ENCODE measurements around the gene EPB41L1.

Gene EPB41L1

GRCh38 chr20:36155991-36156390 lies 1.5 kb downstream of the EPB41L1 start:
- H3K27me3 ChIP-seq (ENCODE audit: insufficient read depth, poor library complexity, severe bottlenecking): peaks cover 35% of the 10 kb centered on the region
- H3K4me3 ChIP-seq (replicated peaks; ENCODE audit: insufficient read depth, low read length): no peak overlapping the region
- DNase-seq (ENCODE audit: low read depth in 1 of 2, low spot score in 1 of 2): no peak
- TF ChIP-seq, protein P1, sequence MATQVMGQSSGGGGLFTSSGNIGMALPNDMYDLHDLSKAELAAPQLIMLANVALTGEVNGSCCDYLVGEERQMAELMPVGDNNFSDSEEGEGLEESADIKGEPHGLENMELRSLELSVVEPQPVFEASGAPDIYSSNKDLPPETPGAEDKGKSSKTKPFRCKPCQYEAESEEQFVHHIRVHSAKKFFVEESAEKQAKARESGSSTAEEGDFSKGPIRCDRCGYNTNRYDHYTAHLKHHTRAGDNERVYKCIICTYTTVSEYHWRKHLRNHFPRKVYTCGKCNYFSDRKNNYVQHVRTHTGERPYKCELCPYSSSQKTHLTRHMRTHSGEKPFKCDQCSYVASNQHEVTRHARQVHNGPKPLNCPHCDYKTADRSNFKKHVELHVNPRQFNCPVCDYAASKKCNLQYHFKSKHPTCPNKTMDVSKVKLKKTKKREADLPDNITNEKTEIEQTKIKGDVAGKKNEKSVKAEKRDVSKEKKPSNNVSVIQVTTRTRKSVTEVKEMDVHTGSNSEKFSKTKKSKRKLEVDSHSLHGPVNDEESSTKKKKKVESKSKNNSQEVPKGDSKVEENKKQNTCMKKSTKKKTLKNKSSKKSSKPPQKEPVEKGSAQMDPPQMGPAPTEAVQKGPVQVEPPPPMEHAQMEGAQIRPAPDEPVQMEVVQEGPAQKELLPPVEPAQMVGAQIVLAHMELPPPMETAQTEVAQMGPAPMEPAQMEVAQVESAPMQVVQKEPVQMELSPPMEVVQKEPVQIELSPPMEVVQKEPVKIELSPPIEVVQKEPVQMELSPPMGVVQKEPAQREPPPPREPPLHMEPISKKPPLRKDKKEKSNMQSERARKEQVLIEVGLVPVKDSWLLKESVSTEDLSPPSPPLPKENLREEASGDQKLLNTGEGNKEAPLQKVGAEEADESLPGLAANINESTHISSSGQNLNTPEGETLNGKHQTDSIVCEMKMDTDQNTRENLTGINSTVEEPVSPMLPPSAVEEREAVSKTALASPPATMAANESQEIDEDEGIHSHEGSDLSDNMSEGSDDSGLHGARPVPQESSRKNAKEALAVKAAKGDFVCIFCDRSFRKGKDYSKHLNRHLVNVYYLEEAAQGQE (IDR thresholded peaks at IDR 0.05; ENCODE audit: insufficient replicate concordance, low read depth): no peak
- no peak for TF ChIP-seq SPI1 (IDR thresholded peaks at IDR 0.05; ENCODE audit: borderline replicate concordance, low read depth)
- no peak for TF ChIP-seq CTCF (IDR thresholded peaks at IDR 0.05; ENCODE audit: insufficient read depth, low read length)
- TF ChIP-seq POLR2AphosphoS5 (IDR thresholded peaks at IDR 0.05; ENCODE audit: low read depth): no peak
- no peak for TF ChIP-seq GABPA (IDR thresholded peaks at IDR 0.05; ENCODE audit: low read depth)
- no peak overlapping the region for H3K27ac ChIP-seq (replicated peaks)

- H3K27me3 ChIP-seq (ENCODE audit: insufficient read depth, poor library complexity, severe bottlenecking): peaks cover 32% of the 10 kb centered on the region
- no peak overlapping the region for H3K27ac ChIP-seq (replicated peaks)
- no peak for DNase-seq (ENCODE audit: low read depth in 1 of 2, low spot score in 1 of 2)
- TF ChIP-seq POLR2AphosphoS5 (IDR thresholded peaks at IDR 0.05; ENCODE audit: low read depth) (no peak), CTCF (IDR thresholded peaks at IDR 0.05; ENCODE audit: insufficient read depth, low read length) (no peak), GABPA (IDR thresholded peaks at IDR 0.05; ENCODE audit: low read depth) (no peak), SPI1 (IDR thresholded peaks at IDR 0.05; ENCODE audit: borderline replicate concordance, low read depth) (no peak)
- TF ChIP-seq, protein P1 (IDR thresholded peaks at IDR 0.05; ENCODE audit: insufficient replicate concordance, low read depth): no peak
- no peak overlapping the region for H3K4me3 ChIP-seq (replicated peaks; ENCODE audit: insufficient read depth, low read length)
These were observed 3.1 kb downstream of the EPB41L1 start for GRCh38 chr20:36157610-36158009.

GRCh38 chr20:36158160-36158741 lies 3.7 kb downstream of the EPB41L1 start:
- no peak overlapping the region for H3K27ac ChIP-seq (replicated peaks)
- H3K27me3 ChIP-seq (ENCODE audit: insufficient read depth, poor library complexity, severe bottlenecking): peaks cover 29% of the 10 kb centered on the region
- no peak overlapping the region for H3K4me3 ChIP-seq (replicated peaks; ENCODE audit: insufficient read depth, low read length)
- TF ChIP-seq GABPA (IDR thresholded peaks at IDR 0.05; ENCODE audit: low read depth) (no peak), CTCF (IDR thresholded peaks at IDR 0.05; ENCODE audit: insufficient read depth, low read length) (no peak), SPI1 (IDR thresholded peaks at IDR 0.05; ENCODE audit: borderline replicate concordance, low read depth) (no peak), POLR2AphosphoS5 (IDR thresholded peaks at IDR 0.05; ENCODE audit: low read depth) (no peak)
- TF ChIP-seq, protein P1 (IDR thresholded peaks at IDR 0.05; ENCODE audit: insufficient replicate concordance, low read depth): no peak
- no peak for DNase-seq (ENCODE audit: low read depth in 1 of 2, low spot score in 1 of 2)

All from HL-60 (cell line).